Measurements from ENCODE around the gene STK32B. TPM values are rescaled to one million over a fixed set of nuclear protein-coding genes. Genes with fewer than 3 reads are reported as not detected.

STK32B gene
- total RNA-seq, 4 donors from 2014 or later: 2.4 to 3.9 (median 3.1) TPM

- ATAC-seq (ENCODE audit: low FRiP score): peak; percentile 78
- no peak for TF ChIP-seq CTCF (IDR thresholded peaks at IDR 0.05)
These were observed 154.9 kb downstream of the STK32B start for GRCh38 chr4:5206016-5206790.

GRCh38 chr4:5209862-5210261 is 158.6 kb downstream of the STK32B start:
- TF ChIP-seq CTCF (IDR thresholded peaks at IDR 0.05): no peak
- DNase-seq (ENCODE audit: low spot score) (no peak), ATAC-seq (ENCODE audit: low FRiP score) (no peak)

More at GRCh38 chr4:5206016-5206790, 154.9 kb downstream of the STK32B start:
- no peak for DNase-seq (ENCODE audit: low spot score)

- ATAC-seq (ENCODE audit: low FRiP score) (no peak), DNase-seq (ENCODE audit: low spot score) (no peak)
- TF ChIP-seq CTCF (IDR thresholded peaks at IDR 0.05): no peak
These were observed 160.1 kb downstream of the STK32B start for GRCh38 chr4:5211282-5211839.

- TF ChIP-seq CTCF (IDR thresholded peaks at IDR 0.05): no peak
- no peak for DNase-seq (ENCODE audit: low spot score)
- no peak for ATAC-seq (ENCODE audit: low FRiP score)
These were observed 161.2 kb downstream of the STK32B start for GRCh38 chr4:5212255-5213013.

GRCh38 chr4:5213087-5213595 is 161.9 kb downstream of the STK32B start:
- no peak for DNase-seq (ENCODE audit: low spot score)
- no peak for ATAC-seq (ENCODE audit: low FRiP score)
- TF ChIP-seq CTCF (IDR thresholded peaks at IDR 0.05): no peak

GRCh38 chr4:5215321-5215720 is 164.0 kb downstream of the STK32B start:
- TF ChIP-seq CTCF (IDR thresholded peaks at IDR 0.05): no peak
- no peak for ATAC-seq (ENCODE audit: low FRiP score)

More at GRCh38 chr4:5215321-5215720, 164.0 kb downstream of the STK32B start:
- no peak for DNase-seq (ENCODE audit: low spot score)

Data from omental fat pad (tissue), 4 donors.